ENCODE data around the gene TLE6.

The TLE6 gene

DNA sequence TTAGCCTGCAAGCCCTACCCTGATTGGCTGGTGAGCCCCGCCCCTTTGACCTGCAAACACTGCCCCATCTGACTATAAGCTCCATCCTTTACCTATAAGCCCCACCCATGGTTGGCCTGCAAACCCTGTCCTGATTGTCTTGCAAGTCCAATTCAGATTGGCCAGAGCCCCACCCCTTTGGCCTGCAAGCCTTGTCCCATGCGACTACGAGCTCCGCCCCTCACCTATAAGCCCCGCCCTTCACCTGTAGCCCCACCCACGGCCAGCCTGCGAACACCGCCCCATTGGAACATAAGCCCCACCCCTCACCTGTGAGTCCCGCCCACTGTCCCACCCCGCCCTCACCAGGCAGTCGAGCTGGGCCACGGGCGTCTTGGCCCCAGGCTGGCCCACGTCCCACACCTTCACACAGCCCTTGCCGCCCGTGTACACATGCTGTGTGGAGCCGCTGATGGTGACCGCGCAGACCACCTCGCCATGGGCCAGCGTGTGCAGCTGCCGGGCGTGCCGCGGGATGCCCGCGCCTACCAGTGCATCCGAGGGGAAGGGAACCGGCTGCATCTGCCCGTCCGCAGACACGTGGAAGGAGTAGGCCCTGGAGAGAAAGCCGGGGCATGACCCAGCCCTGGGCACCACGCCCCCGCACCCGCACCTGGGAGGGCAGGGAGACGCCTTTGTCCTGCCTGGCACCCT is 28.9 kb downstream of the TLE6 start:
- Histone ChIP-seq H3K27me3 (ENCODE audit: control insufficient read depth in 1 of 2, insufficient read depth in 1 of 2, low read length in 2 of 2) (peaks cover 7 to 17% of the 10 kb centered on the region in 2 experiments), H2BK15ac (ENCODE audit: low read depth, poor library complexity, severe bottlenecking) (no peak overlapping the region), H2BK120ac (ENCODE audit: low read depth, low read length) (no peak overlapping the region), H3K4me3 (ENCODE audit: insufficient read depth in 1 of 2, low read depth in 1 of 2, low read length in 2 of 2) (peak overlapping the region in 1 of 2 experiments; percentile 10), H3K23ac (ENCODE audit: low read length in 2 of 2) (no peak overlapping the region), H2AK5ac (ENCODE audit: low read length, severe bottlenecking) (no peak overlapping the region), H2AFZ (ENCODE audit: low read depth, low read length) (no peak overlapping the region), H3K4ac (ENCODE audit: low read depth in 1 of 2, low read length in 2 of 2) (no peak overlapping the region), H3K79me1 (replicated peaks; ENCODE audit: low read length, poor library complexity, severe bottlenecking) (no peaks in the 10 kb centered on the region), H3K36me3 (ENCODE audit: control insufficient read depth in 1 of 2, insufficient read depth in 2 of 2, low read depth in 1 of 2, low read length in 2 of 2) (peaks cover 0 to 8% of the 10 kb centered on the region in 2 experiments), H3K4me2 (ENCODE audit: low read length, poor library complexity, severe bottlenecking) (no peak overlapping the region), H2BK5ac (ENCODE audit: low read depth, low read length, poor library complexity, severe bottlenecking) (no peak overlapping the region), H3K9ac (ENCODE audit: low read length) (no peak overlapping the region), H4K91ac (ENCODE audit: low read length) (no peak overlapping the region), H3K9me3 (ENCODE audit: control insufficient read depth, low read length) (no peaks in the 10 kb centered on the region), H3K4me1 (ENCODE audit: control insufficient read depth, insufficient read depth, low read depth, low read length) (no peaks in the 10 kb centered on the region), H3K27ac (ENCODE audit: low read length, poor library complexity, severe bottlenecking) (no peak overlapping the region), H3K14ac (ENCODE audit: low read length in 2 of 2) (no peak overlapping the region), H3K18ac (ENCODE audit: low read depth in 1 of 2, low read length in 2 of 2) (no peak overlapping the region), H4K8ac (ENCODE audit: low read length) (no peak overlapping the region), H2BK12ac (ENCODE audit: low read length in 2 of 2) (no peak overlapping the region)
- WGBS: 81% methylated on average over 37 of the region's 37 CpGs
- no peak for DNase-seq

DNA sequence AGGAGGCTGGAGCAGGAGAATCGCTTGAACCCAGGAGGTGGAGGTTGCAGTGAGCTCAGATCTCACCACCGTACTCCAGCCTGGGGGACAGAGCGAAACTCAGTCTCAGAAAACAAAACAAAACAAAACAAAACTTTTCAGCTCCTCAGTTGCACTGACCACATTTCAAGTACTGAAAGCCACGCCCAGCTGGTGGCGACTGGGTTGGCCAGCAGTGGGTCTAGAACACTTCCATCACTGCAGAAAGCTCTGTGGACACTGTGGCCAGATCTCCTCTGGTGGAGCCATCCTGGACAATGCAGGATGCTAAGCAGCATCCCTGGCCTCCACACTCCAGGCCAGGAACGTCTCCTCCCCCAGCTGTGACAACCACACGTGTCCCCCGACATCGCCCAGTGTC is 30.6 kb downstream of the TLE6 start:
- H2BK120ac ChIP-seq (ENCODE audit: low read depth, low read length): no peak overlapping the region
- no peaks in the 10 kb centered on the region for H3K9me3 ChIP-seq (ENCODE audit: control insufficient read depth, low read length)
- no peak overlapping the region for H2BK5ac ChIP-seq (ENCODE audit: low read depth, low read length, poor library complexity, severe bottlenecking)
- H2AK5ac ChIP-seq (ENCODE audit: low read length, severe bottlenecking): no peak overlapping the region
- DNase-seq: no peak
- no peak overlapping the region for H3K18ac ChIP-seq (ENCODE audit: low read depth in 1 of 2, low read length in 2 of 2)
- H4K8ac ChIP-seq (ENCODE audit: low read length): no peak overlapping the region
- no peak overlapping the region for H3K9ac ChIP-seq (ENCODE audit: low read length)
- no peak overlapping the region for H2BK15ac ChIP-seq (ENCODE audit: low read depth, poor library complexity, severe bottlenecking)
- WGBS: 85% methylated on average over 5 of the region's 9 CpGs
- H3K4me1 ChIP-seq (ENCODE audit: control insufficient read depth, insufficient read depth, low read depth, low read length): no peaks in the 10 kb centered on the region
- H3K36me3 ChIP-seq (ENCODE audit: control insufficient read depth in 1 of 2, insufficient read depth in 2 of 2, low read depth in 1 of 2, low read length in 2 of 2): peaks cover 0 to 8% of the 10 kb centered on the region in 2 experiments
- no peak overlapping the region for H3K14ac ChIP-seq (ENCODE audit: low read length in 2 of 2)
- no peaks in the 10 kb centered on the region for H3K79me1 ChIP-seq (replicated peaks; ENCODE audit: low read length, poor library complexity, severe bottlenecking)
- H3K4ac ChIP-seq (ENCODE audit: low read depth in 1 of 2, low read length in 2 of 2): no peak overlapping the region
- no peak overlapping the region for H3K23ac ChIP-seq (ENCODE audit: low read length in 2 of 2)
- peaks cover 13 to 21% of the 10 kb centered on the region in 2 experiments for H3K27me3 ChIP-seq (ENCODE audit: control insufficient read depth in 1 of 2, insufficient read depth in 1 of 2, low read length in 2 of 2)
- no peak overlapping the region for H4K91ac ChIP-seq (ENCODE audit: low read length)
- H3K4me3 ChIP-seq (ENCODE audit: insufficient read depth in 1 of 2, low read depth in 1 of 2, low read length in 2 of 2): no peak overlapping the region
- H2AFZ ChIP-seq (ENCODE audit: low read depth, low read length): peak overlapping the region; percentile 5
- H2BK12ac ChIP-seq (ENCODE audit: low read length in 2 of 2): no peak overlapping the region
- H3K4me2 ChIP-seq (ENCODE audit: low read length, poor library complexity, severe bottlenecking): no peak overlapping the region
- no peak overlapping the region for H3K27ac ChIP-seq (ENCODE audit: low read length, poor library complexity, severe bottlenecking)

DNA sequence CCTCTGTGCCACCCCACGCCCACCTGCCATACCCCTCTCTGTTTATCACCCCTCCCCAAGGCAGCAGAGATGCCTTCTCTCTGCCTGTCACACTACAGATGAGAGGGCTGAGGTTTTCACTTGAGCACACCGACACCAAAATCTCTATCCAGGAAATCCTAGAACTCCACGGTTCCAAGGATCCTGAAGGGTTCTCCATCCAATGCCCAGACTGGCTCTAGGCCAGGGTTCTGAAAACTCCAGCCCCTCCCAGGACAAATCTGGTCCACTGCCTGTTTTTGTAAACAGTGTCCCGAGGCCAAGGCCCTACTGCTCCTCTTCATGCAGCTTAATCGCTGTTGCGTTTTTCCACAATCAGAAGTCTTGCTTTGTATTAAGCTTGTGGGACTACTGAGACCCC is 31.6 kb downstream of the TLE6 start:
- 84% methylated on average over 6 of the region's 6 CpGs for WGBS
- Histone ChIP-seq H3K23ac (ENCODE audit: low read length in 2 of 2) (no peak overlapping the region), H2AFZ (ENCODE audit: low read depth, low read length) (no peak overlapping the region), H3K4me3 (ENCODE audit: insufficient read depth in 1 of 2, low read depth in 1 of 2, low read length in 2 of 2) (no peak overlapping the region), H2BK15ac (ENCODE audit: low read depth, poor library complexity, severe bottlenecking) (no peak overlapping the region), H3K4me1 (ENCODE audit: control insufficient read depth, insufficient read depth, low read depth, low read length) (peaks cover 3% of the 10 kb centered on the region), H2BK5ac (ENCODE audit: low read depth, low read length, poor library complexity, severe bottlenecking) (no peak overlapping the region), H3K9me3 (ENCODE audit: control insufficient read depth, low read length) (no peaks in the 10 kb centered on the region), H3K9ac (ENCODE audit: low read length) (no peak overlapping the region), H2AK5ac (ENCODE audit: low read length, severe bottlenecking) (no peak overlapping the region), H2BK120ac (ENCODE audit: low read depth, low read length) (no peak overlapping the region), H3K4me2 (ENCODE audit: low read length, poor library complexity, severe bottlenecking) (no peak overlapping the region), H3K18ac (ENCODE audit: low read depth in 1 of 2, low read length in 2 of 2) (no peak overlapping the region), H3K27ac (ENCODE audit: low read length, poor library complexity, severe bottlenecking) (no peak overlapping the region), H3K27me3 (ENCODE audit: control insufficient read depth in 1 of 2, insufficient read depth in 1 of 2, low read length in 2 of 2) (peaks cover 13 to 21% of the 10 kb centered on the region in 2 experiments), H3K4ac (ENCODE audit: low read depth in 1 of 2, low read length in 2 of 2) (no peak overlapping the region), H3K14ac (ENCODE audit: low read length in 2 of 2) (no peak overlapping the region), H3K36me3 (ENCODE audit: control insufficient read depth in 1 of 2, insufficient read depth in 2 of 2, low read depth in 1 of 2, low read length in 2 of 2) (peaks cover 0 to 8% of the 10 kb centered on the region in 2 experiments), H2BK12ac (ENCODE audit: low read length in 2 of 2) (no peak overlapping the region), H4K8ac (ENCODE audit: low read length) (no peak overlapping the region), H3K79me1 (replicated peaks; ENCODE audit: low read length, poor library complexity, severe bottlenecking) (no peaks in the 10 kb centered on the region), H4K91ac (ENCODE audit: low read length) (no peak overlapping the region)
- DNase-seq: no peak

DNA sequence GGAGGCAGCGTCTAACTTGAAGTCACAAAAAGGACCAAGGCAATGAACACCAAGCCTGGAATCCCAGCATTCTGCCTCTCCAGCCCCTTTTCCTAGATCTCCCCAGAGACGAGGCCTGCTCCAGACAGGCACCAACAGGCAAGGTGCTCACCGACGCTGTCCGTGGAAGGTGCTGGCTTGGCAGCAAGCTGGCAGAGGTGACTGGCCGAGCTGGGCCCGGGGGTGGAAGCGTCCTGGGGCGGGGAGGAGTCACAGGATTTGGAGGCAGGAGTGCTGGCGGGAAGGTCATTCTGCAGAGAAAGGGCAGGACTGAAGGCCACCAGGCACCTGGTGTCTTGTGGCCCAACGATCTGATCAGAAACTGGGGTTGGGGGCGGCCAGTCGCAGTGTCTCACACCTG is 33.5 kb downstream of the TLE6 start:
- Histone ChIP-seq H3K4me3 (ENCODE audit: insufficient read depth in 1 of 2, low read depth in 1 of 2, low read length in 2 of 2) (no peak overlapping the region), H3K27me3 (ENCODE audit: control insufficient read depth in 1 of 2, insufficient read depth in 1 of 2, low read length in 2 of 2) (peaks cover 8 to 9% of the 10 kb centered on the region in 2 experiments)
- WGBS: 85% methylated on average over 13 of the region's 13 CpGs

More for the DNA sequence above, 33.5 kb downstream of the TLE6 start:
- Histone ChIP-seq H3K27ac (ENCODE audit: low read length, poor library complexity, severe bottlenecking) (no peak overlapping the region), H3K14ac (ENCODE audit: low read length in 2 of 2) (no peak overlapping the region), H3K9ac (ENCODE audit: low read length) (no peak overlapping the region), H3K36me3 (ENCODE audit: control insufficient read depth in 1 of 2, insufficient read depth in 2 of 2, low read depth in 1 of 2, low read length in 2 of 2) (peaks cover 0 to 3% of the 10 kb centered on the region in 2 experiments), H4K91ac (ENCODE audit: low read length) (no peak overlapping the region), H2BK120ac (ENCODE audit: low read depth, low read length) (no peak overlapping the region), H3K23ac (ENCODE audit: low read length in 2 of 2) (no peak overlapping the region), H4K8ac (ENCODE audit: low read length) (no peak overlapping the region), H2BK15ac (ENCODE audit: low read depth, poor library complexity, severe bottlenecking) (no peak overlapping the region), H3K9me3 (ENCODE audit: control insufficient read depth, low read length) (no peaks in the 10 kb centered on the region), H2BK12ac (ENCODE audit: low read length in 2 of 2) (no peak overlapping the region), H3K4me1 (ENCODE audit: control insufficient read depth, insufficient read depth, low read depth, low read length) (peaks cover 3% of the 10 kb centered on the region), H3K18ac (ENCODE audit: low read depth in 1 of 2, low read length in 2 of 2) (no peak overlapping the region), H2BK5ac (ENCODE audit: low read depth, low read length, poor library complexity, severe bottlenecking) (no peak overlapping the region), H3K79me1 (replicated peaks; ENCODE audit: low read length, poor library complexity, severe bottlenecking) (no peaks in the 10 kb centered on the region), H3K4me2 (ENCODE audit: low read length, poor library complexity, severe bottlenecking) (no peak overlapping the region), H2AFZ (ENCODE audit: low read depth, low read length) (no peak overlapping the region), H3K4ac (ENCODE audit: low read depth in 1 of 2, low read length in 2 of 2) (no peak overlapping the region), H2AK5ac (ENCODE audit: low read length, severe bottlenecking) (no peak overlapping the region)
- no peak for DNase-seq
